ENCODE results near the gene WBP1. TPM values are rescaled to one million over a fixed set of nuclear protein-coding genes. Genes with fewer than 3 reads are reported as not detected.
"Not testable (repeated sequence)": the region's sequence is repeated elsewhere in the genome, so short reads cannot be mapped to it uniquely, and the experiment has no call there.

The WBP1 gene
- total RNA-seq, 1 experiment from 2014 or later, result 67.6 TPM

- Histone ChIP-seq H3K27me3 (ENCODE audit: control insufficient read depth, insufficient read depth, low read length) (peaks cover 3% of the 10 kb centered on the region; the same call in 1 of the 2 replicates), H3K9me3 (ENCODE audit: control insufficient read depth, insufficient read depth, low read depth, low read length) (no peaks in the 10 kb centered on the region), H3K36me3 (ENCODE audit: control insufficient read depth, insufficient read depth, low read length) (no peaks in the 10 kb centered on the region), H3K27ac (ENCODE audit: low read length) (peak overlapping the region; percentile 90), H3K4me1 (ENCODE audit: control insufficient read depth, insufficient read depth, low read length) (peaks cover 10% of the 10 kb centered on the region), H3K4me3 (ENCODE audit: low read depth in 2 of 2, low read length in 2 of 2) (peak overlapping the region; percentile 67 to 93)
- ATAC-seq, result peak; percentile 10
- CTCF ChIA-PET, result no interaction called here
- no peak for DNase-seq (ENCODE audit: low read depth, low spot score)
- intact Hi-C loops (cut with micrococcal nuclease; ENCODE audit: unreplicated experiment), result no loop called here
- POLR2A ChIA-PET, result no interaction called here
- no TSS peak for BruUV-seq (replicated peaks)
- in situ Hi-C loops (cut with HindIII; ENCODE audit: low pct_unique_long_range_greater_than_20kb, low sequenced_read_pairs), result no loop called here
- TF ChIP-seq TCF7L2 (IDR thresholded peaks at IDR 0.05; ENCODE audit: low read depth, low read length) (no peak), SIN3A (IDR thresholded peaks at IDR 0.05; ENCODE audit: borderline replicate concordance, insufficient read depth, low read depth, low read length) (peak; percentile 69; the same call in 1 of the 2 replicates)
Observed at GRCh38 chr2:74441170-74441689, 17.0 kb upstream of the WBP1 start.

GRCh38 chr2:74441690-74442482 lies 16.4 kb upstream of the WBP1 start, which contains the start of gene RTKN:
RTKN (minus strand) TSS chr2:74441937; CDS start chr2:74441816, 121 bp downstream.
- in situ Hi-C loops (cut with HindIII; ENCODE audit: low pct_unique_long_range_greater_than_20kb, low sequenced_read_pairs), result no loop called here
- peak; percentile 64 for TF ChIP-seq POLR2AphosphoS5 (IDR thresholded peaks at IDR 0.05; ENCODE audit: low read depth, low read length)
- TF ChIP-seq SIN3A (IDR thresholded peaks at IDR 0.05; ENCODE audit: borderline replicate concordance, insufficient read depth, low read depth, low read length), result 0 out of 2 replicates have a peak, but pooled peaks have one; percentile 24
- no peak for TF ChIP-seq CTCF (IDR thresholded peaks at IDR 0.05)
- TF ChIP-seq TCF7L2 (IDR thresholded peaks at IDR 0.05; ENCODE audit: low read depth, low read length), result peak; percentile 95
- TF ChIP-seq REST (IDR thresholded peaks at IDR 0.05; ENCODE audit: insufficient read depth in 1 of 2, low read depth in 2 of 2, low read length in 1 of 2), result no peak
- BruUV-seq (replicated peaks), result no TSS peak
- Histone ChIP-seq H3K27me3 (ENCODE audit: control insufficient read depth, insufficient read depth, low read length) (peaks cover 3% of the 10 kb centered on the region; the same call in 1 of the 2 replicates), H3K4me3 (ENCODE audit: low read depth in 2 of 2, low read length in 2 of 2) (peak within 1 kb of the TSS; percentile 67 to 93), H3K27ac (ENCODE audit: low read length) (peak within 1 kb of the TSS; percentile 90), H3K36me3 (ENCODE audit: control insufficient read depth, insufficient read depth, low read length) (no peaks in the 10 kb centered on the region), H3K4me1 (ENCODE audit: control insufficient read depth, insufficient read depth, low read length) (peaks cover 10% of the 10 kb centered on the region), H3K9me3 (ENCODE audit: control insufficient read depth, insufficient read depth, low read depth, low read length) (no peaks in the 10 kb centered on the region)
- no peak for DNase-seq (ENCODE audit: low read depth, low spot score)
- intact Hi-C loops (cut with micrococcal nuclease; ENCODE audit: unreplicated experiment), result no loop called here
- CTCF ChIA-PET, result no interaction called here
- POLR2A ChIA-PET, result interaction anchor here (0.8 kb wide), 1 partner anchor 13 kb away, joined by 3 read pairs; no protein-coding TSS in a partner anchor
- peak; percentile 77 for ATAC-seq

- H3K4me3 ChIP-seq (ENCODE audit: low read depth in 2 of 2, low read length in 2 of 2), result peak overlapping the region; percentile 67 to 93
- in situ Hi-C loops (cut with HindIII; ENCODE audit: low pct_unique_long_range_greater_than_20kb, low sequenced_read_pairs); BruUV-seq (replicated peaks); DNase-seq (ENCODE audit: low read depth, low spot score); CTCF ChIA-PET; H3K9me3 ChIP-seq (ENCODE audit: control insufficient read depth, insufficient read depth, low read depth, low read length); intact Hi-C loops (cut with micrococcal nuclease; ENCODE audit: unreplicated experiment); H3K27me3 ChIP-seq (ENCODE audit: control insufficient read depth, insufficient read depth, low read length); ATAC-seq; H3K36me3 ChIP-seq (ENCODE audit: control insufficient read depth, insufficient read depth, low read length); H3K4me1 ChIP-seq (ENCODE audit: control insufficient read depth, insufficient read depth, low read length): not testable (repeated sequence)
- peak overlapping the region; percentile 90 for H3K27ac ChIP-seq (ENCODE audit: low read length)
- POLR2A ChIA-PET, result interaction anchor here (0.8 kb wide), 1 partner anchor 12 kb away, joined by 3 read pairs; no protein-coding TSS in a partner anchor
Observed at GRCh38 chr2:74442483-74443297, 15.5 kb upstream of the WBP1 start.
